Pancreas (tissue), 10 donors: ENCODE measurements around the gene TNFSF13. TPM values are rescaled to one million over a fixed set of nuclear protein-coding genes. Genes with fewer than 3 reads are reported as not detected.

Experiments
- ATAC-seq, 4 donors: fragments of 200-7000 bp; cut with Tn5 transposase; one replicate each; pipeline versions ENCODE4 v1.8.0 to v1.9.1; 2020; ENCODE audit warnings: mild to moderate bottlenecking in 4 of 4, moderate library complexity in 4 of 4
- DNase-seq, 6 donors: peaks; one replicate each; pipeline ENCODE4 v3.0.0-alpha.2; 2020
- FAIRE-seq: peaks from 2 replicates; lab custom pipeline; 2012; peaks lifted over from hg19 to GRCh38; lab: Jason Lieb, UNC
- H3K27ac ChIP-seq, 4 donors: fragments of 200-600 bp; sonication (generic); 1 replicate in 3 of 4; 2 replicates in 1 of 4; pipeline versions ENCODE4 v1.5.0 to v1.8.0; 2020
- H3K27me3 ChIP-seq, 4 donors: fragments of 200-600 bp; one replicate each; pipeline ENCODE4 v1.8.0; 2021
- H3K36me3 ChIP-seq, 3 donors: fragments of 200-600 bp; sonication (generic) in 1 of 3; one replicate each; pipeline versions ENCODE4 v1.5.0 to v1.8.0; 2020 to 2021
- H3K4me1 ChIP-seq, 3 donors: fragments of 200-600 bp; one replicate each; pipeline ENCODE4 v1.8.0; 2021
- H3K4me3 ChIP-seq, 4 donors: fragments of 200-600 bp; sonication (generic) in 2 of 4; one replicate each; pipeline versions ENCODE4 v1.5.0 to v1.8.0; 2020 to 2021
- H3K9me3 ChIP-seq, 4 donors: fragments of 200-600 bp; one replicate each; pipeline ENCODE4 v1.8.0; 2021
- CTCF ChIP-seq, 4 donors: fragments of 200-600 bp; sonication (generic) in 3 of 4; IDR thresholded peaks; one replicate each; pipeline versions ENCODE4 v1.5.0 to v1.8.0; 2021; ENCODE audit warnings: antibody characterized with exemption in 4 of 4
- WGBS, 2 donors: extraction: QIAGEN DNeasy Blood & Tissue Kit; methylation state at CpG; one replicate each; pipeline ENCODE4 v1.1.7; 2013; 5-methylcytosine and 5-hydroxymethylcytosine counted together
- intact Hi-C, 3 donors: fragments of 100-400 bp; cut with DNase I; formaldehyde crosslinking; loops; one replicate each; pipeline versions ENCODE4 v1.11.1 to v1.14.2; 2022
- polyA plus RNA-seq, 2 donors: library from polyadenylated mRNA; stranded (reverse); fragments of 200-250 nt; gene quantifications; one replicate each; pipeline ENCODE4 v1.2.3, GENCODE V29; 2013
- total RNA-seq, 6 donors: library from RNA; stranded (reverse); fragmentation: NEBNext Ultra II Directional in 4 of 6; extraction: Animal tissue kit (Norgen Biotek cat#: 25700) in 4 of 6; gene quantifications; one replicate each; pipeline versions ENCODE4 v1.2.1 to v1.2.4, GENCODE V29; 2021 to 2023
- donor health status: healthy with polysubstance abuse.
- donor health status: DM: no; HTN: no; CAD: no; lungs with moderate emphysema.
- donor health status: DM: no; HTN: no; CAD: no.
- donor health status: control.
- donor health status: control.
- donor health status: Bipolar disorder and iron deficiency.
- donor health status: DM: yes; HTN: yes; CAD: no.
- donor health status: DM: no; HTN: no; CAD: no.
- donor health status: DM: no; HTN: no; CAD: no.
- donor health status: DM: yes; HTN: yes; CAD: no.

TNFSF13 gene
- total and polyA plus RNA-seq, 8 donors = 10.5 to 31.2 (median 15.9) TPM

DNA sequence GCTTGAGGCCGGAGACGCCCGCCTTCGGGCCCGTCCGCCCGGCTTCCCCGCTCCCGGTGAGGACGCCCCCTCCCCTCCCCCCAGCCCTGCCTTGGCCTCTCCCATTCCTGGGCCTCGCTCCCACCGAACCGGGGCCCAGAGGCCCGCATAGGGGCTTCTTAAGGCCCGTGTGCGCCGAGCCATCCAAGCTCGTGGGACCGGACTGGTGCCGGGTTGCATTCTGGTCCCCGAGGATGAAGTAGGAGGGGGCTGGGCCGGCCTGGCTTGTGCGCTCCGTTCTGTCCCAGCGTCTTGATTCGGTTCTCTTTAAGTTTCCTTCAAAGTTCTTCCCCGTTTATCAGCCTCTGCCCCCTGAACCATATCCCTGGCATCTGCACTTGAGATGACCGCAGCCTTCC, 3.7 kb downstream of the TNFSF13 start:
- DNase-seq (no peak), FAIRE-seq (no peak)
- intact Hi-C loops = loop anchor here in 1 of 3 donors (5.0 kb wide), 1 partner anchor 50 kb away; no protein-coding TSS in a partner anchor

GRCh38 chr17:7563115-7563869, 4.7 kb downstream of the TNFSF13 start:
- Histone ChIP-seq H3K4me3 (no peak overlapping the region), H3K27me3 (no peaks in the 10 kb centered on the region), H3K4me1 (peaks cover 19 to 35% (median 30%) of the 10 kb centered on the region in 3 donors), H3K36me3 (peaks cover 0 to 6% (median 4%) of the 10 kb centered on the region in 3 donors), H3K27ac (no peak overlapping the region), H3K9me3 (no peaks in the 10 kb centered on the region)
- DNase-seq (no peak), FAIRE-seq (no peak), ATAC-seq (no peak)
- WGBS, 2 donors = 77 to 78% methylated on average over 29 to 30 of the region's 30 CpGs
- TF ChIP-seq CTCF (IDR thresholded peaks at IDR 0.05) = no peak
- intact Hi-C loops = loop anchor here in 1 of 3 donors (5.0 kb wide), 1 partner anchor 51 kb away; no protein-coding TSS in a partner anchor

More for the DNA sequence above, 3.7 kb downstream of the TNFSF13 start:
- H3K4me1 ChIP-seq = peaks cover 25 to 42% (median 30%) of the 10 kb centered on the region in 3 donors
- H3K27me3 ChIP-seq = no peaks in the 10 kb centered on the region
- no peaks in the 10 kb centered on the region for H3K9me3 ChIP-seq
- WGBS, 2 donors = 0 to 1% methylated on average over 15 to 28 of the region's 28 CpGs
- no peak for ATAC-seq
- peaks cover 0 to 6% (median 4%) of the 10 kb centered on the region in 3 donors for H3K36me3 ChIP-seq
- peak overlapping the region; percentile 80 to 97 (median 92) for H3K4me3 ChIP-seq
- peak overlapping the region; percentile 79 to 91 (median 85) for H3K27ac ChIP-seq
- TF ChIP-seq CTCF (IDR thresholded peaks at IDR 0.05) = no peak

GRCh38 chr17:7569571-7569970, 11.0 kb downstream of the TNFSF13 start:
- H3K4me3 ChIP-seq = no peak overlapping the region
- no peak for TF ChIP-seq CTCF (IDR thresholded peaks at IDR 0.05)
- peaks cover under 1 to 22% (median 17%) of the 10 kb centered on the region in 3 donors for H3K36me3 ChIP-seq
- WGBS, 2 donors = 74 to 82% methylated on average over 5 of the region's 5 CpGs
- no peaks in the 10 kb centered on the region for H3K9me3 ChIP-seq
- FAIRE-seq (no peak), ATAC-seq (no peak), DNase-seq (no peak)
- intact Hi-C loops = no loop called here
- H3K4me1 ChIP-seq = peaks cover 0 to 5% (median 1%) of the 10 kb centered on the region in 3 donors
- H3K27me3 ChIP-seq = no peaks in the 10 kb centered on the region
- H3K27ac ChIP-seq = no peak overlapping the region

GRCh38 chr17:7570351-7570750, 11.8 kb downstream of the TNFSF13 start:
- FAIRE-seq (no peak), DNase-seq (no peak), ATAC-seq (no peak)
- H3K36me3 ChIP-seq = peaks cover 7 to 28% (median 23%) of the 10 kb centered on the region in 3 donors
- H3K4me3 ChIP-seq = no peak overlapping the region
- H3K27ac ChIP-seq = no peak overlapping the region
- no peaks in the 10 kb centered on the region for H3K27me3 ChIP-seq
- TF ChIP-seq CTCF (IDR thresholded peaks at IDR 0.05) = no peak
- H3K9me3 ChIP-seq = no peaks in the 10 kb centered on the region
- WGBS, 2 donors = 89 to 95% methylated on average over 10 of the region's 10 CpGs
- peaks cover 7 to 13% (median 7%) of the 10 kb centered on the region in 3 donors for H3K4me1 ChIP-seq
- intact Hi-C loops = no loop called here

GRCh38 chr17:7572338-7572587, 13.7 kb downstream of the TNFSF13 start:
- DNase-seq = no peak

More at GRCh38 chr17:7572338-7572587, 13.7 kb downstream of the TNFSF13 start:
- intact Hi-C loops = no loop called here
- no peak for FAIRE-seq
- TF ChIP-seq CTCF (IDR thresholded peaks at IDR 0.05) = no peak
- peak overlapping the region; percentile 62 to 89 (median 69) for H3K27ac ChIP-seq
- peak overlapping the region; percentile 2 to 88 (median 56) for H3K4me3 ChIP-seq
- peaks cover 7 to 27% (median 10%) of the 10 kb centered on the region in 3 donors for H3K4me1 ChIP-seq
- ATAC-seq = no peak
- 0% methylated on average over 11 of the region's 11 CpGs for WGBS, 2 donors
- H3K36me3 ChIP-seq = peaks cover 17 to 43% (median 40%) of the 10 kb centered on the region in 3 donors
- no peaks in the 10 kb centered on the region for H3K9me3 ChIP-seq
- H3K27me3 ChIP-seq = no peaks in the 10 kb centered on the region
